ENCODE data around the gene PTPN4.

- TF ChIP-seq, protein P1, sequence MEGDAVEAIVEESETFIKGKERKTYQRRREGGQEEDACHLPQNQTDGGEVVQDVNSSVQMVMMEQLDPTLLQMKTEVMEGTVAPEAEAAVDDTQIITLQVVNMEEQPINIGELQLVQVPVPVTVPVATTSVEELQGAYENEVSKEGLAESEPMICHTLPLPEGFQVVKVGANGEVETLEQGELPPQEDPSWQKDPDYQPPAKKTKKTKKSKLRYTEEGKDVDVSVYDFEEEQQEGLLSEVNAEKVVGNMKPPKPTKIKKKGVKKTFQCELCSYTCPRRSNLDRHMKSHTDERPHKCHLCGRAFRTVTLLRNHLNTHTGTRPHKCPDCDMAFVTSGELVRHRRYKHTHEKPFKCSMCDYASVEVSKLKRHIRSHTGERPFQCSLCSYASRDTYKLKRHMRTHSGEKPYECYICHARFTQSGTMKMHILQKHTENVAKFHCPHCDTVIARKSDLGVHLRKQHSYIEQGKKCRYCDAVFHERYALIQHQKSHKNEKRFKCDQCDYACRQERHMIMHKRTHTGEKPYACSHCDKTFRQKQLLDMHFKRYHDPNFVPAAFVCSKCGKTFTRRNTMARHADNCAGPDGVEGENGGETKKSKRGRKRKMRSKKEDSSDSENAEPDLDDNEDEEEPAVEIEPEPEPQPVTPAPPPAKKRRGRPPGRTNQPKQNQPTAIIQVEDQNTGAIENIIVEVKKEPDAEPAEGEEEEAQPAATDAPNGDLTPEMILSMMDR (IDR thresholded peaks at IDR 0.05; ENCODE audit: low read depth, low read length): no peak
- no peak for TF ChIP-seq EZH2phosphoT487 (IDR thresholded peaks at IDR 0.05; ENCODE audit: low read depth)
Measured at GRCh38 chr2:119712571-119712970, 47.2 kb upstream of the PTPN4 start.

Data from OCI-LY3 (cell line).